GM12873 (cell line): ENCODE measurements around the gene OCEL1.

Experiments
- TF ChIP-seq, protein P1 (sequence below): IDR thresholded peaks from 2 replicates; pipeline ENCODE4 v1.5.1; 2012; ENCODE audit warnings: low read depth, mild to moderate bottlenecking, moderate library complexity, low read length, control low read depth; ENCODE audit not compliant: insufficient read depth; ENCODE audit errors: missing control alignments

The OCEL1 gene

DNA sequence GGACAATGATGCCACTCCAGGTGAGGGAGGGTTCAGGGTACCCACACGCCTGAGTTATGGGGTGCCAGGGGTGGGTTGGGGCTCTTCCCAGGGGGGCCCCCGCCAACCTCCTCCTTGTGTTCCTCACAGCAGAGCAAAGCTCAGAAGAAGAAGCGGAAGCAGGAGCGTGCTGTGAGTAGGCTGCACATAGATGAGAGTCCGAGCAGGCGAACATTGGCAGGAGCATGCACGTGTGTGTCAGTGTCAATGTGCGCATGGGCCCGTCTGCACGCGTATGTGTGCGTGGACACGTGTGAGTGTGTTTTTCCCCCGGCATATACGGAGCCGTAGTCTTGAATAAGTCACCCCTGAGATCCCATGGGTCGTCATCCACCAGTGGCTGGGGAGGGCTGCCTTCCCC is 23.3 kb upstream of the OCEL1 start:
- TF ChIP-seq, protein P1, sequence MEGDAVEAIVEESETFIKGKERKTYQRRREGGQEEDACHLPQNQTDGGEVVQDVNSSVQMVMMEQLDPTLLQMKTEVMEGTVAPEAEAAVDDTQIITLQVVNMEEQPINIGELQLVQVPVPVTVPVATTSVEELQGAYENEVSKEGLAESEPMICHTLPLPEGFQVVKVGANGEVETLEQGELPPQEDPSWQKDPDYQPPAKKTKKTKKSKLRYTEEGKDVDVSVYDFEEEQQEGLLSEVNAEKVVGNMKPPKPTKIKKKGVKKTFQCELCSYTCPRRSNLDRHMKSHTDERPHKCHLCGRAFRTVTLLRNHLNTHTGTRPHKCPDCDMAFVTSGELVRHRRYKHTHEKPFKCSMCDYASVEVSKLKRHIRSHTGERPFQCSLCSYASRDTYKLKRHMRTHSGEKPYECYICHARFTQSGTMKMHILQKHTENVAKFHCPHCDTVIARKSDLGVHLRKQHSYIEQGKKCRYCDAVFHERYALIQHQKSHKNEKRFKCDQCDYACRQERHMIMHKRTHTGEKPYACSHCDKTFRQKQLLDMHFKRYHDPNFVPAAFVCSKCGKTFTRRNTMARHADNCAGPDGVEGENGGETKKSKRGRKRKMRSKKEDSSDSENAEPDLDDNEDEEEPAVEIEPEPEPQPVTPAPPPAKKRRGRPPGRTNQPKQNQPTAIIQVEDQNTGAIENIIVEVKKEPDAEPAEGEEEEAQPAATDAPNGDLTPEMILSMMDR: no peak

DNA sequence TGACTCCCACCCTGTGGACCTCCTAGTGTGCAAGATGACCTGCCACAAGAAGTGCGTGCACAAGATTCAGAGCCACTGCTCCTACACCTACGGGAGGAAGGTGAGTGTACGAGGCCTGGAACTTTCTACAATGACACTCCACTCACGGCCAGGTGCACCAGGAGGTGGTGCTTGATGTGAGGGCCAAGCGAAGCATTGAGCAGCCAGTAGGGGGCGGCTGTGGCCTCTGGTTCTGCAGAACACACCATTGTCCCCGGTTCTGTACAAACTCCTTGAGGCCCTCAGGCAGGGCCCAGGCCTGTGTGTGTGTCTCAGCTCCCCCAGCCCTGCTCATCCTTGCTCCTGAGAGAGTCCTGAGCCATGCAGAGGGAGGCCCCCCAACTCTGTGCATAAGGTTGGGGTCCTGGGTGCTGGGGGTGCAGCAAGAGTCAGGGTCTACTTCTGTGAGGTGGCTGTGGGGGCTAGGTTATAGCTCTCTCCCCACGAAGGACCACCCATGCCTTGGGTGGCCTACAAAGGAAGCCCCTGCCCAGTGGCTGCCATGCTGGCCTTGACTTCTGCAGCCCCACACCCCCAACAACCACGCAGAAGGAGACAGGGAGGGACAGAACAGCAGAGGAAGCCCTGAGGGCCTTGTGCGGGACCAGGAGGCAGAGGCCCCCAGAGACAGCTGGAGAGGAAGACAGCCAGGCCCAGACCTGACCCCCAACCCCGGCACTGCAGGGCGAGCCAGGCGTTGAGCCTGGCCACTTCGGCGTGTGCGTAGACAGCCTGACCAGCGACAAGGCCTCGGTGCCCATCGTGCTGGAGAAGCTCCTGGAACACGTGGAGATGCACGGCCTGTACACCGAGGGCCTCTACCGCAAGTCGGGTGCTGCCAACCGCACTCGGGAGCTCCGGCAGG is 20.5 kb upstream of the OCEL1 start:
- TF ChIP-seq, protein P1: peak; percentile 79

DNA sequence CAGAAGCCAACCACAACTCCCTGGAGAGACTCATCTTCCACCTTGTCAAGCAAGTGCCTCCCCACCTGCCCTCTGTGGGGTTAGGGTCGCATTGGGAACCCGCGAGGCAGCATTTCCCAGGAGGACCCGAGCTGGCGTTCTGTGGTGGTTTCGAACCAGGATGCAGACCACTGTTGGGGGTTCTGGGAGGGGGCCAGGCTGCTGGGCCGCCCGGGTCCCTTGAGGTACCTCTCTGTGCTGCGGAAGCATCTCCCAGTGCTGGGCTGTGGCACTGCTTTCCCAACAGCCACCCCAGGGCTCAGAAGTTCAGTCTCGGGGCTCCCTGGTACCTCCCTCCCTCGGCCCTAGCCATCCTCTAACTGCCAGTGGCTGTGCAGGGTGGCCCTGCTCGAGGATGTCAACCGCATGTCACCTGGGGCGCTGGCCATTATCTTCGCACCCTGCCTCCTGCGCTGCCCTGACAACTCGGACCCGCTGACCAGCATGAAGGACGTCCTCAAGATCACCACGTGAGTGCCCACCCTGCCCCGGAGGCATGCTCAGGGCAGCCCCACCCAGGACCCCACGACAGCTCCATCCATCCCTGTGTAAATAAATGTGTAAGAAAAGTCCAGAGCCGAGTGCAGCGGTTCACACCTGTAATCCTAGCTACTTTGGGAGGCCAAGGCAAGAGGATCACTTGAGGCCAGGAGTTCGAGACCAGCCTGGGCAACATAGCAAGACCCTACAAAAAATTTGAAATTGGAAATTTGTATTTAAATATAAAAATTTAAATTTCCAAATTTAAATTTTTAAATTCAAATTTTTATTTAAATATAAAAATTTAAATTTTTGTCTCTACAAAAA is 19.1 kb upstream of the OCEL1 start:
- TF ChIP-seq, protein P1: no peak

DNA sequence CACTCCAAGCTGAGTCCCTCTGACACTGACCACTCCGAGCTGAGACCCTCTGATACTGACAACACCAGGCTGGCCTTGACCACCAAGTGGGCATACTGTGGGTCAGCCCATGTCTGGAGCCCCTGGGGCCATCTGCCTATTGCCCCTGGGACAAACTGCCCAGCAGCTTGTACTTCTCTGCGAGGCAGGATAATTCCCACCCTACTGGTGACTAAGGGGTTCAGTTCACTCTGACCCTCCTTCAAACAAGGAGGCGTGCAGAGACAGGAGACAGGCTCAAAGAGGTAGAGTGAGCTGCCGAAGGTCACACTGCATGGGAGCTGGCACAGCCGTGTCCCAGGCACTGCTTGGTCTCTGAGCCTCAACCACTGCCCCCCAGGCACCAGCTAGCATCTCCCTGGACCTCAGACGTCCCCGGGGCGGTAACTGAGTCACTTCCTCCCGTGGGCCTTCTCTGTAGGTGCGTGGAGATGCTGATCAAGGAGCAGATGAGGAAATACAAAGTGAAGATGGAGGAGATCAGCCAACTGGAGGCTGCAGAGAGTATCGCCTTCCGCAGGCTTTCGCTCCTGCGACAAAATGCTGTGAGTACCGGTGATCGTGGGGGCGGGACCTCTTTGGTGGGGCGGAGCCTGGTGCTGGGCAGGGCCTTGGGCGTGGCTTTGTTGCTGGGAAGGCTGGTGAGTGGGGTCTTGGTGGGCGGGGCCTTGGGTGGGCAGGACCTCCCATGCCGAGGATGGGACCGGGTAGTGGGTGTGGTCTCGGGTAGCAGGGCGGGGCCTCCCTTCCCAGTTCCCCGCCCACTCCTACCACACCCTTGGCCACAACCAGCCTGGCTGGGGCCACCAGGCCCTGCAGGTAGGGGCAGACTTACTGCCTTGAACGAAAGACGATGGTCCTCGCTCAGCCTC is 16.6 kb upstream of the OCEL1 start:
- TF ChIP-seq, protein P1: no peak

DNA sequence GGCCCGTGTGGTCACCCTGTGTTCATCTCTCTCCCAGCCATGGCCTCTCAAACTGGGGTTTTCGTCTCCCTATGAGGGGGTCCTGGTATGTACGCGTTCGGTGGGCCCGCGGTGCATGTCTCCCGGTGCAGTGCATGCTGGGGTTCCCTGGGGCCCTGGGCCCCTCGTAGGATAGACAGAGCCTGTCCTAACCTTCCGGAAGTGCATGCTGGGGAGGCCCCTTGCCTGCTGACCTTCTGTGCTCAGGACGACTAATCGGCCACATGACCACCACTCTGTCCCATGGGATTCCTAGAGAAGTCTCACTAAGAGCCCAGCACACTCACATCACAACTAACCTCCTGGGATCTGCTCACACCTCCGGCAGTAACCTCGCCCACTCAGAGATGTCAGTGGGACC is 15.7 kb upstream of the OCEL1 start:
- TF ChIP-seq, protein P1: no peak

DNA sequence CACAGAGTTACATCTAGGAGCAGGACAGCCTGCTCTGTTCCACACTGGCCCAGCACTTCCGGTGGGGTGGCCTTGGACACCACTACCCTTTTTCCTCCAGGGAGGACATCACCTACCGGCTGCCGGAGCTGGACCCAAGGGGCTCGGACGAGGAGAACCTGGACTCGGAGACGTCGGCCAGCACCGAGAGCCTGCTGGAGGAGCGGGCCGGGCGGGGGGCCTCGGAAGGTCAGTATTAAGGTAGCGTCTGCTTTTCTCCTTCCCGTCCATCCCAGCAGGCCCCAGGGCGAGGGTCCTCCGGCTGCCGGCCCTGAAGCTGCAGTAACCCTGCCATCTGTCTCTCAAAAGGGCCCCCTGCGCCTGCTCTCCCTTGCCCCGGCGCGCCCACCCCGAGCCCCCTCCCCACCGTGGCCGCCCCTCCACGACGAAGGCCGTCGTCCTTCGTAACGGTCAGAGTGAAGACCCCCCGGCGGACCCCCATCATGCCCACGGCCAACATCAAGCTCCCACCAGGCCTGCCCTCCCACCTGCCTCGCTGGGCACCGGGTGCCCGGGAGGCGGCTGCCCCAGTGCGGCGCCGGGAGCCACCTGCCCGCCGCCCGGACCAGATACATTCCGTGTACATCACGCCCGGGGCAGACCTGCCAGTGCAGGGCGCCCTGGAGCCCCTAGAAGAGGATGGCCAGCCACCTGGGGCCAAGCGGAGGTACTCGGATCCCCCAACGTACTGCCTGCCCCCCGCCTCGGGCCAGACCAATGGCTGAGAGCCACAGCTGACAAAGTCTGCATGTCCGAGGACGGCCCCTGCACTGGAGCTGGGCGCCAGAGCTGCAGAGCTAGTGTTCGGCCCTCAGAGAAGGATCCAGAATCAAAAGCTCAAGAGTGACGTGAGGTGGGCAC is 14.2 kb upstream of the OCEL1 start:
- TF ChIP-seq, protein P1: no peak
